ENCODE results near the gene TAF4. TPM values are rescaled to one million over a fixed set of nuclear protein-coding genes. Genes with fewer than 3 reads are reported as not detected.
A peak's percentile ranks its signal among the peaks of the same experiment; 100 is the strongest.

TAF4 gene
- total RNA-seq, 4 donors from 2014 or later: 7.1 to 15.9 (median 11.9) TPM

DNA sequence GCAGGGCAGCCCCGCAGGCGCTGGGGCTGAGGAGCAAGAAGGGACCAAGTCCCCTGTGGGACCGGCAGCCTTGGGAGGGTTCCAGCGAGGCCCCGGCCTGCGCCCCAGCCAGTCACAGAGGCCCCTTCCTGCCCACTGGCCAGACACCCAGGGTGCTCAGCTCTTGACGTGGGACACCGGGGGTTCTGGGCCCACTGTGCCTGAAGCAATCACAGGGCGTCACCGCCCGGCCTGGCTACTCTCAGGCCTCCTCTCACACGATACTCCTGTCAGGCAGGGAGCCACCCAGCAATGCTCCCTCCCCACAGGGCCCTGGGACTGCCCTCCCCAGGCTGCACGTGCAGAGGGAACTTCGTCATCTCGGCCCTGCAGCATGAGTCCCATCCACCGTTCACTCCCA lies 14.5 kb downstream of the TAF4 start:
- TF ChIP-seq, protein P1, sequence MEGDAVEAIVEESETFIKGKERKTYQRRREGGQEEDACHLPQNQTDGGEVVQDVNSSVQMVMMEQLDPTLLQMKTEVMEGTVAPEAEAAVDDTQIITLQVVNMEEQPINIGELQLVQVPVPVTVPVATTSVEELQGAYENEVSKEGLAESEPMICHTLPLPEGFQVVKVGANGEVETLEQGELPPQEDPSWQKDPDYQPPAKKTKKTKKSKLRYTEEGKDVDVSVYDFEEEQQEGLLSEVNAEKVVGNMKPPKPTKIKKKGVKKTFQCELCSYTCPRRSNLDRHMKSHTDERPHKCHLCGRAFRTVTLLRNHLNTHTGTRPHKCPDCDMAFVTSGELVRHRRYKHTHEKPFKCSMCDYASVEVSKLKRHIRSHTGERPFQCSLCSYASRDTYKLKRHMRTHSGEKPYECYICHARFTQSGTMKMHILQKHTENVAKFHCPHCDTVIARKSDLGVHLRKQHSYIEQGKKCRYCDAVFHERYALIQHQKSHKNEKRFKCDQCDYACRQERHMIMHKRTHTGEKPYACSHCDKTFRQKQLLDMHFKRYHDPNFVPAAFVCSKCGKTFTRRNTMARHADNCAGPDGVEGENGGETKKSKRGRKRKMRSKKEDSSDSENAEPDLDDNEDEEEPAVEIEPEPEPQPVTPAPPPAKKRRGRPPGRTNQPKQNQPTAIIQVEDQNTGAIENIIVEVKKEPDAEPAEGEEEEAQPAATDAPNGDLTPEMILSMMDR (IDR thresholded peaks at IDR 0.05): no peak
- no peak for ATAC-seq (ENCODE audit: low FRiP score)
- DNase-seq (ENCODE audit: low spot score): no peak

DNA sequence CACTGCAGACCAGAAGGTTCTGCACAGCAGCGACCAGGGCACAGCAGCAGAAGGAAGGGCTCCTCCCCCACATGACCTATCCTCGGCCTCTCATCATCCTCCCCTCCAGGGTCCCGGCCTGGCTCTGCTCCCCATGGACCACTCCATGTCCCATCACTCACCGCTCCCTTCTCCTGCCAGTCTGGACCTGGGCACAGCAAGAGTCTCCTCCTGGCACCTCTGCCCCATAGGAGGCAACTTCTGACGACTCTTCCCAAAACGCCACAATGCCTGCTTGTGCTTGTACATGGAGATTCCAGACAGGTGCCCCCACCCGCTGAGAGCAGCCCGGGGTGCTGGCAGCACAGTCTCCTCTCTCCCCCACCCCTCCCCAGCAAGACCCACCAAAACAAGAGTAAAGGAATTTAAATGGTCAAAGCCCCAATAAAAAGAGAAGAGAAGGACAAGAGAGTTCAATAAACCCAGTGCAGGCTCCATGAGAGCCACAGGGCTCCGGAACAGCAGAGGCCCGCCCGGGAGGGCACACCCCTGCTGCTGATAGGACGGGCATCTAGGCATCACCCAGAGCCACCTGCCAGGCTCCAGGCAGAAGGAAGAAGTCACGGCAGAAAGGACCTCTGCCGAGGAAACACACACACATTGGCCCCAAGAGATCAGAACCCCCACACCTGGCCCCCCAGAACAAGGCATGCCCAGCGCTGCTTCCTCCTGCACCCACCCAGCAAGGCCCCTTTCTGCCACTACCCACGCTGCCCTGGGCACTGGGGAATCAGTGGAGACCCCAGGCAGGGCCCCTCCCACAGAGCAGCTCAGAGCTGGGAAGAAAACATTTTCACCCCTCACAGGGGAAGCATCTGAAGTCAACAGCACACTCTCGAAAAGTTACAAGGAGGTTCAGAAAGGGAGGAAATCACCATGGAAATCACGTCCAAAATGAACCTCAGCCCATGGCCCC lies 15.2 kb downstream of the TAF4 start:
- ATAC-seq (ENCODE audit: low FRiP score) (peak; percentile 21), DNase-seq (ENCODE audit: low spot score) (no peak)
- TF ChIP-seq, protein P1 (IDR thresholded peaks at IDR 0.05): no peak

DNA sequence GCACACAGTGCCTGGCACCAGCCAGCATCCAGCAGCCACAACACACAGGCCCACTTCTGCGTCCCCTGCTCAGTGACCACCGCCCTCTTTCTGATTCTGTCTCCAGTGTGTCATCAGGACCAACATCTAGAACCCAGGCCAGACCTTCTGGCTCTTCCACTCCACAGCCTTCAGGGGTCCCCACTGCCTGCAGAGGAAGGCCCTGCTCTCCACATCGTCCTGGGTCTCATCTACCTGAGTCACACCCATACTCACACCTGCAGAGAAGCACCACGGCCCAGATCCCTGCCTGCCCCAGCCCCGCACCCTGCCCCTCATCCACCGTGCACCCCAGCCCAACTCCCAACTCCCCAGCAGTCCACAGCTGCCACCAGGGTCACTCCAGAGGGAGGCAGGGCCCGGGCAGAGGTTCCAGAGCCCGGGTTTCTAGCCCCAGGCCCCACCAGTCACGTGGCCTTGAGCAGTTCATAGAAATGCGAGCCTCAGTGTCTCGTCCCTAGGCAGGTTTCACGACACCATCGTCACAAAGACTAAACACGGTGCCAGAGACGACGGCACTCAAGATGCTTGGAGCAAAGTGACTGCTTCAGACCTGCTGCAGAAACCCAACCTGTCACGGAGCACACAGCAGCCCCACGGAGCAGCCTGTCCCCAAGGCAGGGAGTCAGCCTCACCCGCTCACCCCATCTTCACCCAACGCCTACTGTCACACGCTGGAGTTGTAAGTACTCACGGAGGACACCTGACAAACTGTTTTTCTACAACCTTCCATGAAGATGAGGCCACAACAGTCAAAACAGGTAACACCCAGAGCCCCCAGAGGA lies 16.1 kb downstream of the TAF4 start:
- ATAC-seq (ENCODE audit: low FRiP score): no peak

DNA sequence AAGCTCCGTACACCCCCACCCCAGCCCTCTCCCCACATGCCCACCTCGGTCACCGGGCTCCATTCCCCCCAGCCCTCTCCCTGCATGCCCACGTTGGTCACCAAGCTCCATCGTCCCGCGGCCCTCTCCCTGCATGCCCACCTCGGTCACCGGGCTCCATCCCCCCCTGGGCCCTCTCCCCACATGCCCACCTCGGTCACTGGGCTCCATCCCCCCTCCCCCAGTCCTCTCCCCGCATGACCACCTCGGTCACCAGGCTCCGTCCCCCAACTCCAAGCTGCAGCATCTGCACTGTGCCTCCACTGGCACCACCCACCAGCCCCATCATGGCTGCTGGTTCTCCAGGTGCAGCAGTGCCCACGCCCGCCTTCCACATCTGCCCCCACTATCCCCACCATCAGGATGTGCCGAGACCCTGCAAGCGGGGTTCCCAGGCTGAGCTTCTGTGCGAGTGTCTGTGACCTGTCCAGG lies 16.8 kb downstream of the TAF4 start:
- DNase-seq (ENCODE audit: low spot score) (no peak), ATAC-seq (ENCODE audit: low FRiP score) (no peak)
- TF ChIP-seq, protein P1 (IDR thresholded peaks at IDR 0.05): no peak

More for the DNA sequence above, 16.1 kb downstream of the TAF4 start:
- TF ChIP-seq, protein P1 (IDR thresholded peaks at IDR 0.05): no peak
- DNase-seq (ENCODE audit: low spot score): no peak

DNA sequence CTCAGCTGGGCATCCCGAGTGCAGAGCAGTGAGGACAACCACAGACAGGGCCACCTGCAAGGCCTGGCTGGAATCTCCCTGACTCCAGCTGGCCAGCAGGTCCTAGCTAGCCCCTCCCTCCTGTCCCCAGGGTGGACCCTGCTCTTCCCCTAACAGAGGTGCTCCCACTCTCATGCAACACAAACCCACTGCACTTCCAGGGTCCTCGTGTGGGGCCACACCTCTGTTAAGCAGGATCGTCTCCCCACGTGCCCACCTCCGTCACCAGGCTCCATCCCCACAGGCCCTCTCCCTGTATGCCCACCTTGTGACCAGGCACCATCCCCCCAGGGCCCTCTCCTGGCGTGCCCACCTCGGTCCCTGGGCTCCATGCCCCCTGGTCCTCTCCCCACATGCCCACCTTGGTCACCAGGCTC lies 17.3 kb downstream of the TAF4 start:
- ATAC-seq (ENCODE audit: low FRiP score) (no peak), DNase-seq (ENCODE audit: low spot score) (no peak)
- TF ChIP-seq, protein P1 (IDR thresholded peaks at IDR 0.05): no peak

DNA sequence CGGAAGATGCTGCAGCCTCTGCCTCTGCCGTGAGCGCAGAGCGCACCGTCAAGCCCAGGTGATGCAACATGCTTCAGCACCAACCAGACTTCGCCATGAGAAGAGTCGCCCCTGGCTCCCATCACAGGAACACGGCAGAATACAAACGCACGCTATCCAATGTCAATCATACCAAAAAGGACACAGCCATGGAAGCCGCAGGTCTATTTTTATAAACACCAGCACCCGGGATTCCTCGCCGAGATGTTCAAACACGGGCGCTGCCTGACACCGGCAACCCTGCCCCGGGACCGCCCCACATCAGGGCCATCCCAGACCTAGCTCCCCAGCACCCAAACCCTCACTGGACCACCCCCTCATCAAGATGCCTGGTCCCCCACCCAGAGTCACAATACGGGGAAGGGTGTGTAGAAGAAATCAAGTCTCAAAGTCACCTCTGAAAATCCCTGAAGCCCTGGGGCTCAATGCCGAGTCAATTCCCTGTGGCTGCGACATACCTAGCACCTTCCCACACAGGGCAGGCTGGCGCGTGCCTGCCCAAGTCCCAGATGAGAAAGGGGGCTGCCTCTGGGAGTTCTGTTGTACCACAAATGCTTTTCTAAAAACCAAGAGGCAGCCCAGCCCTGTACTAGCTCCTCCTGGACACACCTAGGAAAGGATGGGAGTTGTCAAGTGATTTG lies 17.9 kb downstream of the TAF4 start:
- ATAC-seq (ENCODE audit: low FRiP score): no peak
- DNase-seq (ENCODE audit: low spot score): no peak
- TF ChIP-seq, protein P1 (IDR thresholded peaks at IDR 0.05): no peak

Data from omental fat pad (tissue), 4 donors.